Rectal smooth muscle tissue (tissue), 1 donor: ENCODE data around the gene SAP30BP.

ENCODE experiments used
- H3K27ac ChIP-seq: one replicate; pipeline ENCODE4 v1.7.0; 2013; ENCODE audit warnings: low read depth, low read length, inconsistent platforms
- H3K27me3 ChIP-seq: one replicate; pipeline ENCODE4 v1.7.0; 2013; ENCODE audit warnings: low read length; ENCODE audit not compliant: control insufficient read depth, insufficient read depth
- H3K36me3 ChIP-seq: one replicate; pipeline ENCODE4 v1.7.0; 2013; ENCODE audit warnings: low read length; ENCODE audit not compliant: control insufficient read depth, insufficient read depth
- H3K4me1 ChIP-seq: one replicate; pipeline ENCODE4 v1.7.0; 2013; ENCODE audit warnings: low read length; ENCODE audit not compliant: control insufficient read depth, insufficient read depth
- H3K4me3 ChIP-seq: one replicate; pipeline ENCODE4 v1.7.0; 2013; ENCODE audit warnings: low read length
- H3K9ac ChIP-seq: one replicate; pipeline ENCODE4 v1.7.0; 2013; ENCODE audit warnings: low read length

SAP30BP gene

DNA sequence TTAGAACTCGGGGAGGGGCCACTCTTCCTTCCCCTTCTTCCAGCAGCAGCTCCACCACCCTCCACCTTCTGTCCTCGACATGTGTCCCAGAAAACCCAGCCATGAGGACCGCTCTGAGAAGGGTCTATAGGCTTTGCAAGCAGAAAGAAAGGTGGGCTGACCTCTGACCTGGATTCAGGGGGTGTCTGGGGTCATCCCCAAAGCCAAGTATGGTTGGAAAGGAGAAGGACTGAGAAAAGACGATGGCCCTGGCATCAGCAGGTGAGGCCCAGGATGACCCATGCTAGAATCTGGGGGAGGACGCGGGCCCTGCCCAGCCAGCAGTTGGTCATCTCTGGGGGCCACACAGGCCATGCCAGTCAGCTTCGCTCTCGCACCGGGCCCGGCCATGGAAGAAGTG lies 40.0 kb upstream of the SAP30BP start:
- Histone ChIP-seq H3K27ac (no peak overlapping the region), H3K4me1 (no peaks in the 10 kb centered on the region), H3K4me3 (no peak overlapping the region), H3K36me3 (peaks cover 9% of the 10 kb centered on the region), H3K27me3 (no peaks in the 10 kb centered on the region), H3K9ac (no peak overlapping the region)

GRCh38 chr17:75628425-75628824 lies 38.7 kb upstream of the SAP30BP start:
- H3K36me3 ChIP-seq: peaks cover 9% of the 10 kb centered on the region

GRCh38 chr17:75629157-75629556 lies 38.0 kb upstream of the SAP30BP start:
- Histone ChIP-seq H3K36me3 (peaks cover 9% of the 10 kb centered on the region), H3K4me1 (peaks cover 9% of the 10 kb centered on the region), H3K9ac (no peak overlapping the region), H3K27me3 (no peaks in the 10 kb centered on the region), H3K27ac (no peak overlapping the region), H3K4me3 (no peak overlapping the region)

More at GRCh38 chr17:75628425-75628824, 38.7 kb upstream of the SAP30BP start:
- H3K27ac ChIP-seq: no peak overlapping the region
- peaks cover 3% of the 10 kb centered on the region for H3K4me1 ChIP-seq
- H3K9ac ChIP-seq: no peak overlapping the region
- no peaks in the 10 kb centered on the region for H3K27me3 ChIP-seq
- no peak overlapping the region for H3K4me3 ChIP-seq

DNA sequence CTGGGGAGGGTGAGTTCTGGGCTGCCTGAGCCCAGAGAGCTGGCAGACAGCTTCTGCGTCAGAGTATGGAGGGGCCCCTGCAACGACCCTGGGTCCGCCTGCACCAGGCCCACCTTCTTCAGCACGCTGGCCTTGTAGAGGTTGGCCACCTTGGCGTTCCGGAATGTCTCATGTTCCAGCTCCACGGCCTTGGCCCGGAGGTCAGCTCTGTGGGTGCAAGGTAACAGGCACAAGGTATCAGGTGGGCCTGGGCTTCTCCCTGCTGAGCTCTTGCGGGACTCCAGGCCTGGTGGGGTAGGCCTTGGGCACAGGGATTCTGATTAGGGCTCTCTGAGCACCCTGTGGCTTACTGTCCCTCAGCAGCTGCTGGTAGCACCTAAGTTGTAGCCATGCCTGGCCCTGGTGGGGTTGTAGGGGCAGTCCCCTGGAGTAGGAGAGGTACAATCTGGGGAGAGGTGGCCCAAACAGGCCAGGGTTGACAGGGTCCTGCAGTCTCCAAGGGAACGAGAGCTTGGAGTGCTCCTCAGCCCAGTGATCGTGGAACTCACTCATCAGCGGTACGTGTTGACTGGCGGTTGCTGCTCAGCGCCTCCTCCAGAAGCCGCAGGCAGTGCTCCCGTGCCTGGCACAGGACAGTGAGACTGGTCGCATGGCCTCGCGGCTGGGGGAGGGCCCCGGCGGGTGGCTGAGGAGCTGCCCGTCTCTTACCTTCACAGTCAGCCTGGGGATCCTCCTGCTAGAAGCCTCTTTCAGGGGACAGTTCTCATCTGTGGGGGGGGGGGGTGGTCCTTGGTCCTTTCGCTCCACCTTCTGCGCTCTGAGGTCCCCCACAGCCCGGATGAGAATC lies 36.8 kb upstream of the SAP30BP start:
- Histone ChIP-seq H3K27ac (no peak overlapping the region), H3K9ac (no peak overlapping the region), H3K27me3 (no peaks in the 10 kb centered on the region), H3K36me3 (peaks cover 8% of the 10 kb centered on the region), H3K4me1 (peaks cover 14% of the 10 kb centered on the region), H3K4me3 (no peak overlapping the region)

GRCh38 chr17:75631353-75631752 lies 35.8 kb upstream of the SAP30BP start:
- no peak overlapping the region for H3K9ac ChIP-seq
- H3K4me1 ChIP-seq: peaks cover 14% of the 10 kb centered on the region
- H3K36me3 ChIP-seq: peaks cover 4% of the 10 kb centered on the region
- H3K27me3 ChIP-seq: no peaks in the 10 kb centered on the region
- H3K4me3 ChIP-seq: no peak overlapping the region
- no peak overlapping the region for H3K27ac ChIP-seq

- H3K4me3 ChIP-seq: no peak overlapping the region
- no peak overlapping the region for H3K9ac ChIP-seq
- H3K36me3 ChIP-seq: peaks cover 4% of the 10 kb centered on the region
- no peaks in the 10 kb centered on the region for H3K27me3 ChIP-seq
- H3K27ac ChIP-seq: no peak overlapping the region
- peaks cover 14% of the 10 kb centered on the region for H3K4me1 ChIP-seq
Measured at GRCh38 chr17:75632428-75632827, 34.7 kb upstream of the SAP30BP start.

DNA sequence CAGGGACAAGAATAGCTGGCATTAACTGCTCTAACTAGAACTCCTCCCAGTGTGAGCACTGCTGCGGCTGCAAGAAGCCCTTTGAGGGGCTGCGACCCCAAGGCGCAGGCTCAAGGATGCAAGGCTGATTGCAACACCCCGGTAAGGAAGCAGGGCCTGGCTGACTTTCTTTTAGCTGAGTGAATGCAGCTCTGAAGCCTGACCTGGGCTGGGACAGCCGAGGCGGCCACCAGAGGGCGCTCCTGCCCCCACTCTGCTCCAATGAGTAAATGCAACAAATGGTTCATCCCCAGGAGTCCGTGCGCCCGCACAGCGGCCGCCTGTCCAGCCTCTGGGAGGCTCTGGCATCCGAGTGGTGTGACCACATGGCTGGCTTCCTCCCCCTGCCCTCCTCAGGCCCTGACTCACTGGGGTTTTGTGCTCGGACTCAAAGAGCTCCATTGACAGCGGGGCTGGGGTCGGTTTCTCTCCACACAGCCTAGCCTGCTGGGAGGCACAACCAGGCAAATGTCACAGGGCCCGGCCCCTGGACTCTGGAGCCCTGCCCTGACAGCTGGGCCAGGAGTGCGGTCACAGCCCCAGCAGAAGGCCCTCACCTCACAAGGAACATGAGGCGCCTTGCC lies 34.2 kb upstream of the SAP30BP start, which contains the start of gene SMIM5:
TSS of gene SMIM5 (plus strand) at position 572 of the 623 bp plus-strand sequence. CDS start 6,768 bp downstream, outside the sequence.
- peak within 1 kb of the TSS; percentile 83 for H3K27ac ChIP-seq
- H3K4me1 ChIP-seq: peaks cover 14% of the 10 kb centered on the region
- H3K27me3 ChIP-seq: no peaks in the 10 kb centered on the region
- H3K9ac ChIP-seq: peak within 1 kb of the TSS; percentile 34
- H3K36me3 ChIP-seq: peaks cover 4% of the 10 kb centered on the region
- peak within 1 kb of the TSS; percentile 48 for H3K4me3 ChIP-seq

DNA sequence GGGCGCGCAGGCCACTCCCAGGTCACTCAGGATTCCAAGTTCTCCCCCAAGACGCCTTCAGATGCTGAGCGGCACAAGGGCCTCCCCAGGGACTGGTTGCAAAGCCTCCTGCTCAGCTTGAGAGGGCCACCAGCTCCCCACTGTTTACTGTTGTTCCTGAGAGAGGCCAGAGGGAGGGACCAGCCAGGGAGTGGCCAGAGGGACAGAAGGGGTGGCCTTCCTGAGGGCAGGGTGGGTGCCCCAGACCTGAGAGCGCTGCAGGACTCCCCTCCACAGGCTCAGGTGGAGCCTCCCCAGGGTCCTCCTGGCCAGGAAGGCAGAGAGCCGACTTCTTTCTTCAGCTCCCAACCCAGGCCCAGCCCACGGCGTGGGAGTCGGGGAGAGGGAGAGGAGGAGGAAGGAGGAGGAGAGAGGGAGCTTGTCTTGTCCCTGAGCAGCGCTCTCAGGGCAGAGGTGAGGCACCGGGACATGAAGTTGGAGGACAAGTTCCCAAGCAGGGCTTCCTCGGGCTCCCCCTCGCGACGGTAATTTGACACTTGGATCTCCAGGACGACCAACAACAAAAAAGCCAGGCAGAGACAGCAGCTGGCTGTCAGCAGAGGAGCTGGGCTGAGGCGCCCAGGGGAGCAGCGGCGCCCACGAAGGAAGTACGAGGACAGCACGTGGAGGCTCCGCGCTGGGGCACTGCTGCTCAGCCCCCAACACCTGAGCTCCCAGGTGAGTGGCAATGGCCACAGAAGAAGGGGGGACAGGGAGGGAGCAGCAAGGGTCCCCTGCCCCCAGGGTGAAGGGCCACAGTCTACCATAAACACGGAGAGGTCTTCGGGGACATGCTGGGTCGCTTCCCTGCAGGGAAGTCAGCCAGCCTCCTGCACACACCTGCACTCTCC lies 33.4 kb upstream of the SAP30BP start:
- Histone ChIP-seq H3K36me3 (peaks cover 4% of the 10 kb centered on the region), H3K27me3 (no peaks in the 10 kb centered on the region), H3K4me3 (peak overlapping the region; percentile 48), H3K27ac (peak overlapping the region; percentile 83), H3K4me1 (peaks cover 14% of the 10 kb centered on the region), H3K9ac (peak overlapping the region; percentile 34)

- Histone ChIP-seq H3K9ac (no peak overlapping the region), H3K27ac (peak overlapping the region; percentile 83), H3K27me3 (no peaks in the 10 kb centered on the region), H3K36me3 (peaks cover 4% of the 10 kb centered on the region), H3K4me3 (peak overlapping the region; percentile 31), H3K4me1 (peaks cover 14% of the 10 kb centered on the region)
Measured at GRCh38 chr17:75634376-75634740, 32.8 kb upstream of the SAP30BP start.

DNA sequence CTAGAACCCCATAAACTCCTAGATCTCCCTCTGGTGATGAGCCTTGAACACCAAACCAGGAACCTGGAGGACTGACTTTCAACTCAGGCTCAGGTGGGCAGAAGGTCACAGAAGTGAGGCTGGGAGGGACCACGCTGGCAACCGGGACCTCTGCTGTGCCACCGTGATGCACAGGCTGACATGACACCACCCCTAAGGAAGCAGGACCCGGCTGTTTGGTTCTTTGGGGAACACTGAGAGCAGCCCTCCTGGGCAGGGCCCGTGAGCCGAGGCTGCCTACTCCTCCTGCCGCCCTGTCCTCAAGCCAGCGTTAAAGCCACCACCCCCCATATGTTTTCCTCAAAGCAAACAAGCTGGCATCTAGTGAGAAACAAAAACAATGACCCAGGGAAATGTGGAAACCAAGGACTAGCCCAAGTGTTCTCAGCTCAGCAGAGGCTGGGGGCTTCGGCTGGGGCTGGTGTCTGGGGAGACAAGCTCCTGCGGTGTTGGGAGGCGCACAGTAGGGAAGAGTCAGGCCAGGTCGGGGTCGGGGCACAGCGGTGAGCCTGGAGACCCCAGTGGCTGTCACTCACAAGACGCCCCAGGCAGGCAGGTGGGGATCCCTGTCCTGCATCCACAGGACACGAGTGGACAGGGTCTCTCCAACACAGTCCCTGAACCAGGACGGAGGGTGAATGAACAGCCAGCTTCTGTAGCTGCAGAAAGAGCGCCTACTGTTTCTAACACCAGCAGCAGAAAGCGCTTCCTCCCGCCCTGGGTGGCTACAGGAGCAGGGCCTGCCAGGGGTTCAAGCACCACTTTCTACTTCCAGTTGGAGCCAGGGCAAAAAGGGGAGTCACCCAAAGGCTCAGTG lies 32.2 kb upstream of the SAP30BP start:
- no peaks in the 10 kb centered on the region for H3K27me3 ChIP-seq
- peak overlapping the region; percentile 31 for H3K4me3 ChIP-seq
- H3K4me1 ChIP-seq: peaks cover 14% of the 10 kb centered on the region
- H3K27ac ChIP-seq: peak overlapping the region; percentile 2
- peak overlapping the region; percentile 6 for H3K9ac ChIP-seq
- peaks cover 4% of the 10 kb centered on the region for H3K36me3 ChIP-seq

GRCh38 chr17:75635610-75636202 lies 31.4 kb upstream of the SAP30BP start:
- no peaks in the 10 kb centered on the region for H3K27me3 ChIP-seq
- H3K27ac ChIP-seq: no peak overlapping the region
- no peak overlapping the region for H3K9ac ChIP-seq
- H3K36me3 ChIP-seq: peaks cover 4% of the 10 kb centered on the region
- no peak overlapping the region for H3K4me3 ChIP-seq
- peaks cover 14% of the 10 kb centered on the region for H3K4me1 ChIP-seq
